Psoas muscle (tissue), 8 donors: ENCODE measurements around the gene ZBTB7B. TPM values are rescaled to one million over a fixed set of nuclear protein-coding genes. Genes with fewer than 3 reads are reported as not detected.

ENCODE experiments used
- ATAC-seq, 4 donors: fragments of 200-7000 bp; cut with Tn5 transposase; one replicate each; pipeline ENCODE4 v1.9.1; 2020; ENCODE audit warnings: moderate library complexity in 3 of 4, mild to moderate bottlenecking in 2 of 4
- DNase-seq, 2 donors: peaks; one replicate each; pipeline ENCODE4 v3.0.0-alpha.2; 2020
- H3K27ac ChIP-seq: fragments of 200-600 bp; one replicate; pipeline ENCODE4 v1.8.0; 2022
- H3K27me3 ChIP-seq, 3 donors: fragments of 200-600 bp in 1 of 3; one replicate each; pipeline versions ENCODE4 v1.6.1 to v1.8.0; 2013 to 2022; ENCODE audit warnings: low read length in 2 of 3, mild to moderate bottlenecking in 2 of 3, moderate library complexity in 1 of 3; ENCODE audit not compliant: insufficient read depth in 3 of 3
- H3K36me3 ChIP-seq, 2 donors: fragments of 200-600 bp in 1 of 2; one replicate each; pipeline versions ENCODE4 v1.6.1 to v1.8.0; 2013 to 2022; ENCODE audit warnings: low read depth in 1 of 2, mild to moderate bottlenecking in 1 of 2, moderate library complexity in 1 of 2; ENCODE audit not compliant: insufficient read depth in 1 of 2
- H3K4me1 ChIP-seq: fragments of 200-600 bp; one replicate; pipeline ENCODE4 v1.8.0; 2022
- H3K4me3 ChIP-seq: fragments of 200-600 bp; one replicate; pipeline ENCODE4 v1.8.0; 2022; ENCODE audit warnings: mild to moderate bottlenecking
- H3K9me3 ChIP-seq: fragments of 200-600 bp; one replicate; pipeline ENCODE4 v1.8.0; 2022
- WGBS, 3 donors: extraction: QIAGEN DNeasy Blood & Tissue Kit; methylation state at CpG; one replicate each; pipeline versions ENCODE4 v1.1.6 to v1.1.7; 2013; 5-methylcytosine and 5-hydroxymethylcytosine counted together
- intact Hi-C, 2 donors: fragments of 100-400 bp; cut with DNase I; formaldehyde crosslinking; loops; one replicate each; pipeline versions ENCODE4 v1.11.0 to v1.14.2; 2022
- polyA plus RNA-seq, 3 donors: library from polyadenylated mRNA; stranded (reverse); fragments of 200-250 nt; gene quantifications; one replicate each; pipeline ENCODE4 v1.2.3, GENCODE V29; 2013
- total RNA-seq, 4 donors: library from RNA; stranded (reverse); fragmentation: NEBNext Ultra II Directional in 2 of 4; extraction: Animal tissue kit (Norgen Biotek cat#: 25700) in 2 of 4; gene quantifications; one replicate each; pipeline versions ENCODE4 v1.2.1 to v1.2.4, GENCODE V29; 2021 to 2023
- TF ChIP-seq, protein P1 (sequence below): fragments of 200-600 bp; IDR thresholded peaks from one replicate; pipeline ENCODE4 v1.8.0; 2022; ENCODE audit warnings: antibody characterized with exemption
- donor health status: healthy with polysubstance abuse.
- donor health status: DM: no; HTN: no; CAD: no; lungs with moderate emphysema.
- donor health status: Bipolar disorder and iron deficiency.
- donor health status: healthy.
- donor health status: DM: yes; HTN: yes; CAD: no.
- donor health status: DM: no; HTN: no; CAD: no.
- donor health status: DM: no; HTN: no; CAD: no.
- donor health status: DM: yes; HTN: yes; CAD: no.

Gene ZBTB7B
- total and polyA plus RNA-seq, 7 donors = 20.2 to 97.9 (median 55.5) TPM

DNA sequence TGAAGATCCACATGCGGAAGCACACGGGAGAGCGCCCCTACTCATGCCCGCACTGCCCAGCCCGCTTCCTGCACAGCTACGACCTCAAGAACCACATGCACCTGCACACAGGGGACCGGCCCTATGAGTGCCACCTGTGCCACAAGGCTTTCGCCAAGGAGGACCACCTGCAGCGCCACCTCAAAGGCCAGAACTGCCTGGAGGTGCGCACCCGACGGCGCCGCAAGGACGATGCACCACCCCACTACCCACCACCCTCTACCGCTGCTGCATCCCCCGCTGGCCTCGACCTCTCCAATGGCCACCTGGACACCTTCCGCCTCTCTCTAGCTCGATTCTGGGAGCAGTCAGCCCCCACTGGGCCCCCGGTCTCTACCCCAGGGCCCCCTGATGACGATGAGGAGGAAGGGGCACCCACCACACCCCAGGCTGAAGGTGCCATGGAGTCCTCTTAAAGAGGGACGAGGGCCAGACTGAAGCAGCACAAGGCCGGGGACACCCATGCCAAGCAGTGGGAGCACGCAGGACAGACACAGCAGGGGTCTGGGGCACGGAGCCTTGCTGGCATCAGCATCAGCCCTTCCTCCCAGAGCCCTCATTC, 13.7 kb downstream of the ZBTB7B start:
- no peak for DNase-seq
- WGBS, 3 donors = 79 to 91% (median 84%) methylated on average over 25 to 26 of the region's 26 CpGs
- Histone ChIP-seq H3K36me3 (peaks cover 0 to 31% of the 10 kb centered on the region in 2 donors), H3K9me3 (no peaks in the 10 kb centered on the region), H3K4me3 (peak overlapping the region; percentile 67), H3K27me3 (no peaks in the 10 kb centered on the region), H3K4me1 (peaks cover 31% of the 10 kb centered on the region), H3K27ac (peak overlapping the region; percentile 85)
- intact Hi-C loops = loop anchor here (2.0 kb wide), 2 partner anchors 14 to 54 kb away; partner anchors contain the start of gene ZBTB7B (in 1 of the 2)
- ATAC-seq = no peak
- TF ChIP-seq, protein P1, sequence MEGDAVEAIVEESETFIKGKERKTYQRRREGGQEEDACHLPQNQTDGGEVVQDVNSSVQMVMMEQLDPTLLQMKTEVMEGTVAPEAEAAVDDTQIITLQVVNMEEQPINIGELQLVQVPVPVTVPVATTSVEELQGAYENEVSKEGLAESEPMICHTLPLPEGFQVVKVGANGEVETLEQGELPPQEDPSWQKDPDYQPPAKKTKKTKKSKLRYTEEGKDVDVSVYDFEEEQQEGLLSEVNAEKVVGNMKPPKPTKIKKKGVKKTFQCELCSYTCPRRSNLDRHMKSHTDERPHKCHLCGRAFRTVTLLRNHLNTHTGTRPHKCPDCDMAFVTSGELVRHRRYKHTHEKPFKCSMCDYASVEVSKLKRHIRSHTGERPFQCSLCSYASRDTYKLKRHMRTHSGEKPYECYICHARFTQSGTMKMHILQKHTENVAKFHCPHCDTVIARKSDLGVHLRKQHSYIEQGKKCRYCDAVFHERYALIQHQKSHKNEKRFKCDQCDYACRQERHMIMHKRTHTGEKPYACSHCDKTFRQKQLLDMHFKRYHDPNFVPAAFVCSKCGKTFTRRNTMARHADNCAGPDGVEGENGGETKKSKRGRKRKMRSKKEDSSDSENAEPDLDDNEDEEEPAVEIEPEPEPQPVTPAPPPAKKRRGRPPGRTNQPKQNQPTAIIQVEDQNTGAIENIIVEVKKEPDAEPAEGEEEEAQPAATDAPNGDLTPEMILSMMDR = no peak

DNA sequence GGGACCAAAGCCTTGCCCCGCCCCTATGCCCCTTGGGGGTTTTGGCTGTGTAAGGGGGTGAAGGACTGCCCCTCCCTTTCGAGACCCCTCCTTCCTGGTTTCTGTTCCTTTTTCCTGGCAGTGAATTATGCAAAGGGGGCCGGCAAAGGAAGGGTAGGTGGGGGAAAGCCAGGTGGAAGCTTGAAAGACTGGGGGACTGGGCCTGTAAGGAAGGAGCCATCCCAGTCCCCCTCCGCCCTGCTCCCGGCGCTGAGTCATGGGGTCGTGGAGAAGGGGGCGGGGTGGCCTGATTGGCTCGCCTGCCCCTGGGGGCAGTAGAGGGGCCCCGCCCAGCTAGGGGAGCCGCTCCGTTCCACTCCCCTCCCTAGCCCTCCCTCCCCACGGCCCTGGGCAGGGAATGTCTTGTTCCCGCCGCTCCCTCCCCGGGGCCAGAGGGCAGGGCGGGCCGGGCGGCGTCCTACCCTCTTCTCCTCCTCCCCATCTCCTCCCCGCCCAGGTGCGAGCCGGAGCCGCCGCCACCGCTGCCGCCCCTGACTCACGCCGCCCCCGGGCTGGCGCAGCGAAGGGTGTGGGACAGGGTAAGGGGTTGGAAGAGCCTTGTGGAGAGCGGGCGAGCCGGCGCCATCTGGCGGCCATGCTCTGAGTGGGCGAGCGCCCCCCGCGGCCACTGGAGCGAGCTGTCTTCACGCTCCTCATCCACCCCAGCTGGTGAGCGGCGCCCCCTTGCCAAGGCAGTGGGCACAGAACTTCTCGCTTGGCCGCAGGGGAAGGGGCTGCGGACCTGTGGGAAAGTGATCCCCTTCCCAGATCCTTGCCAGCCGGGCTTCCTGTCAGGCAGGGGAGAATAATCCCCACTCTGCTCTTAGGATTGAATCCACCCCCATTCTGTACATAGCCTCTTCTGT, 14.7 kb downstream of the ZBTB7B start:
- Histone ChIP-seq H3K27ac (peak overlapping the region; percentile 85), H3K4me3 (peak overlapping the region; percentile 67), H3K36me3 (peaks cover 0 to 31% of the 10 kb centered on the region in 2 donors), H3K4me1 (peaks cover 22% of the 10 kb centered on the region), H3K27me3 (no peaks in the 10 kb centered on the region), H3K9me3 (no peaks in the 10 kb centered on the region)
- DNase-seq = peak; percentile 91 to 97
- ATAC-seq = peak; percentile 87 to 92 (median 88)
- TF ChIP-seq, protein P1 = peak; percentile 99
- intact Hi-C loops = loop anchor here (2.0 kb wide), 2 partner anchors 14 to 54 kb away; partner anchors contain the start of gene ZBTB7B (in 1 of the 2)
- WGBS, 3 donors = 3 to 8% (median 4%) methylated on average over 29 to 49 of the region's 49 CpGs

DNA sequence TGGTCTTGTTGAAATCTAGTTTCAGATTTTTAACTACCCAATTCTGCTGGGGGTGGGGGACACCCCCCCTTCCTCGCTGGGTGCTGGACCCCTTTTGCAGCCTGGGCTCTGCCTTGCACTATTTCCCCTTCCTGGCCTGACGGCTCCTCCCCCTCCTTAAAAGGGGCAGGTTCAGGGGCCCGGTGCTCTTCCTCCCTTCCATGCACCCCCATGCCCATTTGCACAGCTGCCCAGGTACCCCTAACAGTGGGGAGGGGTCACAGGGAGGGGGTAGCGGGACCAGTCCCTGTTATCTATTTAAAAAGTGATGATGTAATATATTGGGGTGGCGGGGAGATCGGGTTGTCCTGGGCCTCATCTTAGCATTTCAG, 15.3 kb downstream of the ZBTB7B start:
- TF ChIP-seq, protein P1 = no peak
- WGBS, 3 donors = 57 to 59% (median 58%) methylated on average over 6 of the region's 6 CpGs
- Histone ChIP-seq H3K4me3 (peak overlapping the region; percentile 67), H3K27me3 (no peaks in the 10 kb centered on the region), H3K27ac (peak overlapping the region; percentile 85), H3K9me3 (no peaks in the 10 kb centered on the region), H3K4me1 (peaks cover 20% of the 10 kb centered on the region), H3K36me3 (peaks cover 0 to 31% of the 10 kb centered on the region in 2 donors)
- intact Hi-C loops = loop anchor here (2.0 kb wide), 2 partner anchors 15 to 55 kb away; partner anchors contain the start of gene ZBTB7B (in 1 of the 2)
- ATAC-seq (peak in 1 of 4 donors; percentile 1), DNase-seq (no peak)

- DNase-seq = no peak
- Histone ChIP-seq H3K4me1 (peaks cover 20% of the 10 kb centered on the region), H3K27ac (no peak overlapping the region), H3K27me3 (no peaks in the 10 kb centered on the region), H3K4me3 (no peak overlapping the region), H3K36me3 (peaks cover 0 to 31% of the 10 kb centered on the region in 2 donors), H3K9me3 (no peaks in the 10 kb centered on the region)
- ATAC-seq = no peak
- intact Hi-C loops = no loop called here
- WGBS, 3 donors = 76 to 79% (median 77%) methylated on average over 7 to 8 of the region's 8 CpGs
- TF ChIP-seq, protein P1 = no peak
Measured at GRCh38 chr1:155018617-155019348, 16.2 kb downstream of the ZBTB7B start.
